Esophagus squamous epithelium (tissue), 4 donors: Measurements from ENCODE around the gene CAPN5.

ENCODE experiments used
- CTCF ChIP-seq, 6 experiments: fragments of 450-650 bp in 4 of 6; fragments of 200-600 bp in 2 of 6; sonication (generic) in 2 of 6; IDR thresholded peaks; one replicate each; pipeline ENCODE4 v1.5.1; 2016 to 2019; ENCODE audit warnings: antibody characterized with exemption in 6 of 6, mild to moderate bottlenecking in 4 of 6, moderate library complexity in 4 of 6
- POLR2A ChIP-seq, 4 donors: fragments of 450-650 bp; IDR thresholded peaks; one replicate each; pipeline ENCODE4 v1.6.1; 2017; ENCODE audit warnings: antibody characterized with exemption in 4 of 4, mild to moderate bottlenecking in 4 of 4, moderate library complexity in 3 of 4

- TF ChIP-seq CTCF (IDR thresholded peaks at IDR 0.05), result no peak
- no peak for TF ChIP-seq POLR2A (IDR thresholded peaks at IDR 0.05)
These were observed 105.3 kb downstream of the CAPN5 start for GRCh38 chr11:77171885-77172665.
